Cardiac muscle cell (in vitro differentiated cells and primary cell): ENCODE data around the gene NDFIP2. TPM values are rescaled to one million over a fixed set of nuclear protein-coding genes. Genes with fewer than 3 reads are reported as not detected.

ENCODE experiments used
- DNase-seq, 2 donors: peaks; one replicate each; pipeline versions ENCODE4 v3.0.0 to v3.0.0-alpha.2; 2010 to 2017; ENCODE audit warnings: low read depth in 1 of 2, low spot score in 1 of 2
- H3K27ac ChIP-seq: fragments of 200-600 bp; sonication (generic); 2 replicates; pipeline ENCODE4 v1.5.1; 2016
- H3K27me3 ChIP-seq: fragments of 200-600 bp; sonication (generic); 2 replicates; pipeline ENCODE4 v1.6.0; 2016; ENCODE audit warnings: control low read depth
- H3K36me3 ChIP-seq: fragments of 200-600 bp; sonication (generic); 2 replicates; pipeline ENCODE4 v1.5.1; 2016; ENCODE audit warnings: control low read depth
- H3K4me1 ChIP-seq: fragments of 200-600 bp; sonication (generic); 2 replicates; pipeline ENCODE4 v1.8.1; 2017; ENCODE audit warnings: low read depth, mild to moderate bottlenecking, mixed run types
- H3K4me3 ChIP-seq: fragments of 200-600 bp; sonication (generic); 2 replicates; pipeline ENCODE4 v1.5.1; 2016; ENCODE audit warnings: mild to moderate bottlenecking
- H3K9me3 ChIP-seq: fragments of 200-600 bp; sonication (generic); 2 replicates; pipeline ENCODE4 v1.5.1; 2017; ENCODE audit warnings: low read depth, mild to moderate bottlenecking, control low read depth
- CTCF ChIP-seq: IDR thresholded peaks from 2 replicates; pipeline ENCODE4 v1.5.1; 2012; ENCODE audit warnings: low read depth, mild to moderate bottlenecking, low read length
- polyA plus RNA-seq: library from polyadenylated mRNA; unstranded; fragments of >200 nt; fragmentation: Nextera tagmentation; extraction: Ambion mirVana; gene quantifications from 2 replicates; pipeline ENCODE4 v1.2.1, GENCODE V29; 2016
- total RNA-seq: library from RNA; depleted of rRNA; stranded (reverse); fragments of >200 nt; gene quantifications from 2 replicates; pipeline ENCODE4 v1.2.3, GENCODE V29; 2016

Gene NDFIP2
- total and polyA plus RNA-seq, 2 experiments from 2014 or later = 26.8 to 37.3 TPM

GRCh38 chr13:79439275-79439674 lies 41.7 kb upstream of the NDFIP2 start:
- Histone ChIP-seq H3K9me3 (no peaks in the 10 kb centered on the region), H3K36me3 (no peaks in the 10 kb centered on the region), H3K4me1 (no peaks in the 10 kb centered on the region), H3K4me3 (no peak overlapping the region), H3K27me3 (no peaks in the 10 kb centered on the region), H3K27ac (no peak overlapping the region)
- DNase-seq = no peak
- TF ChIP-seq CTCF = no peak

- H3K27me3 ChIP-seq = no peaks in the 10 kb centered on the region
- H3K4me1 ChIP-seq = no peaks in the 10 kb centered on the region
- no peak overlapping the region for H3K27ac ChIP-seq
- no peak for TF ChIP-seq CTCF
- DNase-seq = no peak
- no peaks in the 10 kb centered on the region for H3K9me3 ChIP-seq
- no peak overlapping the region for H3K4me3 ChIP-seq
- H3K36me3 ChIP-seq = no peaks in the 10 kb centered on the region
Observed at GRCh38 chr13:79440958-79441528, 39.9 kb upstream of the NDFIP2 start.

GRCh38 chr13:79442221-79442620 lies 38.7 kb upstream of the NDFIP2 start:
- no peak for TF ChIP-seq CTCF
- no peaks in the 10 kb centered on the region for H3K27me3 ChIP-seq
- no peaks in the 10 kb centered on the region for H3K9me3 ChIP-seq
- H3K36me3 ChIP-seq = no peaks in the 10 kb centered on the region
- no peaks in the 10 kb centered on the region for H3K4me1 ChIP-seq
- DNase-seq = no peak
- H3K27ac ChIP-seq = no peak overlapping the region
- H3K4me3 ChIP-seq = no peak overlapping the region

- no peak overlapping the region for H3K4me3 ChIP-seq
- no peaks in the 10 kb centered on the region for H3K36me3 ChIP-seq
- H3K9me3 ChIP-seq = no peaks in the 10 kb centered on the region
- DNase-seq = no peak
- H3K27ac ChIP-seq = no peak overlapping the region
- TF ChIP-seq CTCF = no peak
- H3K27me3 ChIP-seq = no peaks in the 10 kb centered on the region
- H3K4me1 ChIP-seq = no peaks in the 10 kb centered on the region
Observed at GRCh38 chr13:79442706-79443105, 38.2 kb upstream of the NDFIP2 start.

- no peaks in the 10 kb centered on the region for H3K9me3 ChIP-seq
- no peak for TF ChIP-seq CTCF
- no peak overlapping the region for H3K27ac ChIP-seq
- no peak for DNase-seq
- H3K36me3 ChIP-seq = no peaks in the 10 kb centered on the region
- H3K27me3 ChIP-seq = no peaks in the 10 kb centered on the region
- no peak overlapping the region for H3K4me3 ChIP-seq
- no peaks in the 10 kb centered on the region for H3K4me1 ChIP-seq
Observed at GRCh38 chr13:79445968-79446645, 34.8 kb upstream of the NDFIP2 start.
